HepG2 (cell line): Measurements from ENCODE around the gene SRC. TPM values are rescaled to one million over a fixed set of nuclear protein-coding genes. Genes with fewer than 3 reads are reported as not detected.
A peak's percentile ranks its signal among the peaks of the same experiment; 100 is the strongest.

Experiments used
- CBX2 ChIP-seq, 2 experiments: fragments of 200-600 bp in 1 of 2; sonication (generic); formaldehyde crosslinking in 1 of 2; IDR thresholded peaks; 2 replicates each; pipeline versions ENCODE4 v1.7.0 to v1.8.1; 2018 to 2022; ENCODE audit warnings: low read depth in 2 of 2, low read length in 1 of 2, mild to moderate bottlenecking in 1 of 2, missing genetic modification reagents in 1 of 2
- CREM ChIP-seq, 2 experiments: sonication (generic) in 1 of 2; formaldehyde crosslinking in 1 of 2; IDR thresholded peaks; 2 replicates each; pipeline versions ENCODE4 v1.4.0 to v1.6.1; 2016 to 2020; ENCODE audit warnings: antibody characterized with exemption in 1 of 2, mild to moderate bottlenecking in 1 of 2, missing genetic modification reagents in 1 of 2
- ELF4 ChIP-seq: sonication (generic); formaldehyde crosslinking; IDR thresholded peaks from 2 replicates; pipeline ENCODE4 v1.5.0; 2020; ENCODE audit warnings: missing genetic modification reagents, mild to moderate bottlenecking, moderate library complexity, borderline replicate concordance
- LCORL ChIP-seq, 2 experiments: fragments of 450-650 bp in 1 of 2; sonication (generic) in 1 of 2; formaldehyde crosslinking in 1 of 2; IDR thresholded peaks; 2 replicates each; pipeline versions ENCODE4 v1.5.0 to v1.6.1; 2017 to 2020; ENCODE audit warnings: antibody characterized with exemption in 1 of 2, missing genetic modification reagents in 1 of 2
- MED1 ChIP-seq: sonication (generic); formaldehyde crosslinking; IDR thresholded peaks from 2 replicates; pipeline ENCODE4 v1.4.0; 2020; ENCODE audit warnings: missing genetic modification reagents
- NFYB ChIP-seq: sonication (generic); formaldehyde crosslinking; IDR thresholded peaks from 2 replicates; pipeline ENCODE4 v1.4.0; 2020; ENCODE audit warnings: missing genetic modification reagents
- PITX1 ChIP-seq: sonication (generic); formaldehyde crosslinking; IDR thresholded peaks from 2 replicates; pipeline ENCODE4 v1.5.1; 2020; ENCODE audit warnings: mild to moderate bottlenecking, missing genetic modification reagents
- RAD51 ChIP-seq: fragments of 450-650 bp; IDR thresholded peaks from 2 replicates; pipeline ENCODE4 v1.6.1; 2016; ENCODE audit warnings: borderline replicate concordance
- RBFOX2 ChIP-seq: fragments of 200-400 bp; formaldehyde crosslinking; IDR thresholded peaks from 2 replicates; pipeline ENCODE4 v1.6.1; 2017; ENCODE audit warnings: low read depth, mild to moderate bottlenecking, low read length
- TRIM24 ChIP-seq: sonication (generic); formaldehyde crosslinking; IDR thresholded peaks from 2 replicates; pipeline ENCODE4 v1.8.0; 2022; ENCODE audit warnings: mild to moderate bottlenecking, missing genetic modification reagents
- ZNF24 ChIP-seq: fragments of 450-650 bp; IDR thresholded peaks from 2 replicates; pipeline ENCODE4 v1.6.1; 2017; ENCODE audit warnings: antibody characterized with exemption, mild to moderate bottlenecking
- polyA plus RNA-seq, 8 experiments: library from polyadenylated mRNA; depleted of rRNA in 3 of 8; stranded (reverse) in 7 of 8; unstranded in 1 of 8; fragments of >200 nt; fragmentation: Illumina TruSeq in 4 of 8; extraction: Trizol in 4 of 8; gene quantifications; 2 replicates each; pipeline versions ENCODE4 v1.2.1 to v1.2.3, GENCODE V29; 2011 to 2016; ENCODE audit warnings: low read depth in 4 of 8, missing spikeins in 1 of 8, mixed read lengths in 1 of 8; ENCODE audit not compliant: insufficient read depth in 1 of 8
- total RNA-seq, 5 experiments: library from RNA; depleted of rRNA; stranded (reverse); fragments of >200 nt; fragmentation: Illumina TruSeq; extraction: Trizol; gene quantifications; 2 replicates each; pipeline ENCODE4 v1.2.3, GENCODE V29; 2016; ENCODE audit warnings: low read depth in 1 of 5
- TF ChIP-seq, protein P1 (sequence below): sonication (generic); formaldehyde crosslinking; IDR thresholded peaks from 2 replicates; pipeline ENCODE4 v1.9.0; 2021; ENCODE audit warnings: mild to moderate bottlenecking, missing genetic modification reagents
- TF ChIP-seq, protein P2 (sequence below): sonication (generic); formaldehyde crosslinking; IDR thresholded peaks from 2 replicates; pipeline ENCODE4 v1.4.0; 2020; ENCODE audit warnings: missing genetic modification reagents
- TF ChIP-seq, protein P3 (sequence below): sonication (generic); formaldehyde crosslinking; IDR thresholded peaks from 2 replicates; pipeline ENCODE4 v1.8.0; 2023; ENCODE audit warnings: mild to moderate bottlenecking, missing genetic modification reagents
- TF ChIP-seq, protein P4 (sequence below): IDR thresholded peaks from 2 replicates; pipeline ENCODE4 v1.6.1; 2016; ENCODE audit warnings: low read depth
- TF ChIP-seq, protein P5 (sequence below): IDR thresholded peaks from 2 replicates; pipeline ENCODE4 v1.6.1; 2018; ENCODE audit warnings: missing genetic modification reagents

SRC gene
- total and polyA plus RNA-seq, 2 of the 13 experiments (the other 11 are each of a cell fraction or from before 2014, with no cell fraction given) = 54.7 to 192 TPM

DNA sequence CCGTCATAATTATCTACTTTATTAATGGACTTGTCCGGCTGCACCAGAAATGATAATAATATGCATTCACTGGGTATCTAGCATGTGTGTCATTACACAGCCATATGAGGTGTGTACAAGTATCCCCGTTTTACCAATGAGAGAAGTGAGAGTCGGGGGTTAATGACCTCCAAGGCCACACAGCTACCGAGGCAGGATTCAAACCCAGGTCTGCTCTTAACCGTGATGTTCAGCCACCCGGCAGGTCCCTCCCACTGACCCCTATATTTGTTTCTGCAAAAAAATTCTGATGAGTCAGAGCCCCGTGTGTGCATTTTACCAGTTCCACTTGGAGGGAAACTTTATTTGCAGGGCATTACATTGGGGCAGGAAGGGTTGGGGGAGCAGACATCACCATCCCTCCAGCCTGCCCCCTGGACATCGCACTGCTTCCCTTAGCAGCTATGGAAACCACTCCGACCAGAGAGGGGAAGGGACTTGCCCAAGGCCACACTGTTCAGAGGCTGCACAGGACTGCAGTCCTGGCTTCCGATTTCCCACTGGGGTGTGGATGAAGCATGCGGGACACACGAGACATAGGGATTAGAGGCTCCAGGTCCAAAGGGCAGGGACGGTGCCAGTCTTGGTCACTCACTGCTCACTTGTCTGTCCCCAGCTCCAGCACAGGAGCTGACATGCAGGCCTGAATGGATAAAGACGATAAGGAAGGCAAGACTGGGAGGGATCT is 10.1 kb upstream of the SRC start (continued):
- TF ChIP-seq, protein P1, sequence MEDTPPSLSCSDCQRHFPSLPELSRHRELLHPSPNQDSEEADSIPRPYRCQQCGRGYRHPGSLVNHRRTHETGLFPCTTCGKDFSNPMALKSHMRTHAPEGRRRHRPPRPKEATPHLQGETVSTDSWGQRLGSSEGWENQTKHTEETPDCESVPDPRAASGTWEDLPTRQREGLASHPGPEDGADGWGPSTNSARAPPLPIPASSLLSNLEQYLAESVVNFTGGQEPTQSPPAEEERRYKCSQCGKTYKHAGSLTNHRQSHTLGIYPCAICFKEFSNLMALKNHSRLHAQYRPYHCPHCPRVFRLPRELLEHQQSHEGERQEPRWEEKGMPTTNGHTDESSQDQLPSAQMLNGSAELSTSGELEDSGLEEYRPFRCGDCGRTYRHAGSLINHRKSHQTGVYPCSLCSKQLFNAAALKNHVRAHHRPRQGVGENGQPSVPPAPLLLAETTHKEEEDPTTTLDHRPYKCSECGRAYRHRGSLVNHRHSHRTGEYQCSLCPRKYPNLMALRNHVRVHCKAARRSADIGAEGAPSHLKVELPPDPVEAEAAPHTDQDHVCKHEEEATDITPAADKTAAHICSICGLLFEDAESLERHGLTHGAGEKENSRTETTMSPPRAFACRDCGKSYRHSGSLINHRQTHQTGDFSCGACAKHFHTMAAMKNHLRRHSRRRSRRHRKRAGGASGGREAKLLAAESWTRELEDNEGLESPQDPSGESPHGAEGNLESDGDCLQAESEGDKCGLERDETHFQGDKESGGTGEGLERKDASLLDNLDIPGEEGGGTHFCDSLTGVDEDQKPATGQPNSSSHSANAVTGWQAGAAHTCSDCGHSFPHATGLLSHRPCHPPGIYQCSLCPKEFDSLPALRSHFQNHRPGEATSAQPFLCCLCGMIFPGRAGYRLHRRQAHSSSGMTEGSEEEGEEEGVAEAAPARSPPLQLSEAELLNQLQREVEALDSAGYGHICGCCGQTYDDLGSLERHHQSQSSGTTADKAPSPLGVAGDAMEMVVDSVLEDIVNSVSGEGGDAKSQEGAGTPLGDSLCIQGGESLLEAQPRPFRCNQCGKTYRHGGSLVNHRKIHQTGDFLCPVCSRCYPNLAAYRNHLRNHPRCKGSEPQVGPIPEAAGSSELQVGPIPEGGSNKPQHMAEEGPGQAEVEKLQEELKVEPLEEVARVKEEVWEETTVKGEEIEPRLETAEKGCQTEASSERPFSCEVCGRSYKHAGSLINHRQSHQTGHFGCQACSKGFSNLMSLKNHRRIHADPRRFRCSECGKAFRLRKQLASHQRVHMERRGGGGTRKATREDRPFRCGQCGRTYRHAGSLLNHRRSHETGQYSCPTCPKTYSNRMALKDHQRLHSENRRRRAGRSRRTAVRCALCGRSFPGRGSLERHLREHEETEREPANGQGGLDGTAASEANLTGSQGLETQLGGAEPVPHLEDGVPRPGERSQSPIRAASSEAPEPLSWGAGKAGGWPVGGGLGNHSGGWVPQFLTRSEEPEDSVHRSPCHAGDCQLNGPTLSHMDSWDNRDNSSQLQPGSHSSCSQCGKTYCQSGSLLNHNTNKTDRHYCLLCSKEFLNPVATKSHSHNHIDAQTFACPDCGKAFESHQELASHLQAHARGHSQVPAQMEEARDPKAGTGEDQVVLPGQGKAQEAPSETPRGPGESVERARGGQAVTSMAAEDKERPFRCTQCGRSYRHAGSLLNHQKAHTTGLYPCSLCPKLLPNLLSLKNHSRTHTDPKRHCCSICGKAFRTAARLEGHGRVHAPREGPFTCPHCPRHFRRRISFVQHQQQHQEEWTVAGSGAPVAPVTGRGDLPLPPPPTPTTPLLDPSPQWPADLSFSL (CRISPR knock-in tag) = peak; percentile 23; the same call in 1 of the 2 replicates
- no peak for TF ChIP-seq NFYB (CRISPR knock-in tag)
- TF ChIP-seq, protein P2, sequence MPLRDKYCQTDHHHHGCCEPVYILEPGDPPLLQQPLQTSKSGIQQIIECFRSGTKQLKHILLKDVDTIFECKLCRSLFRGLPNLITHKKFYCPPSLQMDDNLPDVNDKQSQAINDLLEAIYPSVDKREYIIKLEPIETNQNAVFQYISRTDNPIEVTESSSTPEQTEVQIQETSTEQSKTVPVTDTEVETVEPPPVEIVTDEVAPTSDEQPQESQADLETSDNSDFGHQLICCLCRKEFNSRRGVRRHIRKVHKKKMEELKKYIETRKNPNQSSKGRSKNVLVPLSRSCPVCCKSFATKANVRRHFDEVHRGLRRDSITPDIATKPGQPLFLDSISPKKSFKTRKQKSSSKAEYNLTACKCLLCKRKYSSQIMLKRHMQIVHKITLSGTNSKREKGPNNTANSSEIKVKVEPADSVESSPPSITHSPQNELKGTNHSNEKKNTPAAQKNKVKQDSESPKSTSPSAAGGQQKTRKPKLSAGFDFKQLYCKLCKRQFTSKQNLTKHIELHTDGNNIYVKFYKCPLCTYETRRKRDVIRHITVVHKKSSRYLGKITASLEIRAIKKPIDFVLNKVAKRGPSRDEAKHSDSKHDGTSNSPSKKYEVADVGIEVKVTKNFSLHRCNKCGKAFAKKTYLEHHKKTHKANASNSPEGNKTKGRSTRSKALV (CRISPR knock-in tag) = no peak
- no peak; the same call in 1 of the 2 replicates for TF ChIP-seq TRIM24 (CRISPR knock-in tag)
- no peak for TF ChIP-seq ELF4 (CRISPR knock-in tag)
- TF ChIP-seq MED1 (CRISPR knock-in tag) = no peak
- TF ChIP-seq, protein P3, sequence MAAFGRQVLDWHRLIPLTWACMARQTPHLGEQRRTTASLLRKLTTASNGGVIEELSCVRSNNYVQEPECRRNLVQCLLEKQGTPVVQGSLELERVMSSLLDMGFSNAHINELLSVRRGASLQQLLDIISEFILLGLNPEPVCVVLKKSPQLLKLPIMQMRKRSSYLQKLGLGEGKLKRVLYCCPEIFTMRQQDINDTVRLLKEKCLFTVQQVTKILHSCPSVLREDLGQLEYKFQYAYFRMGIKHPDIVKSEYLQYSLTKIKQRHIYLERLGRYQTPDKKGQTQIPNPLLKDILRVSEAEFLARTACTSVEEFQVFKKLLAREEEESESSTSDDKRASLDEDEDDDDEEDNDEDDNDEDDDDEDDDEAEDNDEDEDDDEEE = 0 out of 2 replicates have a peak, but pooled peaks have one; percentile 17
- no peak for TF ChIP-seq LCORL (IDR thresholded peaks at IDR 0.05)
- TF ChIP-seq LCORL (CRISPR knock-in tag; IDR thresholded peaks at IDR 0.05) = peak; percentile 82
- peak; percentile 91 for TF ChIP-seq PITX1
- TF ChIP-seq RBFOX2 = no peak
- no peak for TF ChIP-seq ZNF24
- TF ChIP-seq RAD51 = no peak
- 0 out of 2 replicates have a peak, but pooled peaks have one; percentile 10 for TF ChIP-seq CREM (IDR thresholded peaks at IDR 0.05)
- TF ChIP-seq CREM (CRISPR knock-in tag; IDR thresholded peaks at IDR 0.05) = no peak
- TF ChIP-seq CBX2 (IDR thresholded peaks at IDR 0.05; ENCODE audit: low read depth, low read length) = no peak
- no peak for TF ChIP-seq CBX2 (CRISPR knock-in tag; IDR thresholded peaks at IDR 0.05; ENCODE audit: low read depth)
- TF ChIP-seq, protein P4, sequence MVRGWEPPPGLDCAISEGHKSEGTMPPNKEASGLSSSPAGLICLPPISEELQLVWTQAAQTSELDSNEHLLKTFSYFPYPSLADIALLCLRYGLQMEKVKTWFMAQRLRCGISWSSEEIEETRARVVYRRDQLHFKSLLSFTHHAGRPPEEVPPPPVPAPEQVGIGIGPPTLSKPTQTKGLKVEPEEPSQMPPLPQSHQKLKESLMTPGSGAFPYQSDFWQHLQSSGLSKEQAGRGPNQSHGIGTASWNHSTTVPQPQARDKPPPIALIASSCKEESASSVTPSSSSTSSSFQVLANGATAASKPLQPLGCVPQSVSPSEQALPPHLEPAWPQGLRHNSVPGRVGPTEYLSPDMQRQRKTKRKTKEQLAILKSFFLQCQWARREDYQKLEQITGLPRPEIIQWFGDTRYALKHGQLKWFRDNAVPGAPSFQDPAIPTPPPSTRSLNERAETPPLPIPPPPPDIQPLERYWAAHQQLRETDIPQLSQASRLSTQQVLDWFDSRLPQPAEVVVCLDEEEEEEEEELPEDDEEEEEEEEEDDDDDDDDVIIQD (CRISPR knock-in tag) = no peak
- TF ChIP-seq, protein P5, sequence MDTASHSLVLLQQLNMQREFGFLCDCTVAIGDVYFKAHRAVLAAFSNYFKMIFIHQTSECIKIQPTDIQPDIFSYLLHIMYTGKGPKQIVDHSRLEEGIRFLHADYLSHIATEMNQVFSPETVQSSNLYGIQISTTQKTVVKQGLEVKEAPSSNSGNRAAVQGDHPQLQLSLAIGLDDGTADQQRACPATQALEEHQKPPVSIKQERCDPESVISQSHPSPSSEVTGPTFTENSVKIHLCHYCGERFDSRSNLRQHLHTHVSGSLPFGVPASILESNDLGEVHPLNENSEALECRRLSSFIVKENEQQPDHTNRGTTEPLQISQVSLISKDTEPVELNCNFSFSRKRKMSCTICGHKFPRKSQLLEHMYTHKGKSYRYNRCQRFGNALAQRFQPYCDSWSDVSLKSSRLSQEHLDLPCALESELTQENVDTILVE (CRISPR knock-in tag) = no peak
